Peyer's patch (tissue), 4 donors: Measurements from ENCODE around the gene PNPO.

Experiments used
- CTCF ChIP-seq, 6 experiments: fragments of 450-650 bp in 4 of 6; fragments of 200-600 bp in 2 of 6; sonication (generic) in 1 of 6; IDR thresholded peaks; one replicate each; pipeline ENCODE4 v1.5.1; 2017 to 2019; ENCODE audit warnings: antibody characterized with exemption in 6 of 6, mild to moderate bottlenecking in 3 of 6, moderate library complexity in 1 of 6
- POLR2A ChIP-seq, 2 donors: fragments of 450-650 bp; IDR thresholded peaks; one replicate each; pipeline ENCODE4 v1.5.1; 2017; ENCODE audit warnings: antibody characterized with exemption in 2 of 2, mild to moderate bottlenecking in 2 of 2, moderate library complexity in 2 of 2

DNA sequence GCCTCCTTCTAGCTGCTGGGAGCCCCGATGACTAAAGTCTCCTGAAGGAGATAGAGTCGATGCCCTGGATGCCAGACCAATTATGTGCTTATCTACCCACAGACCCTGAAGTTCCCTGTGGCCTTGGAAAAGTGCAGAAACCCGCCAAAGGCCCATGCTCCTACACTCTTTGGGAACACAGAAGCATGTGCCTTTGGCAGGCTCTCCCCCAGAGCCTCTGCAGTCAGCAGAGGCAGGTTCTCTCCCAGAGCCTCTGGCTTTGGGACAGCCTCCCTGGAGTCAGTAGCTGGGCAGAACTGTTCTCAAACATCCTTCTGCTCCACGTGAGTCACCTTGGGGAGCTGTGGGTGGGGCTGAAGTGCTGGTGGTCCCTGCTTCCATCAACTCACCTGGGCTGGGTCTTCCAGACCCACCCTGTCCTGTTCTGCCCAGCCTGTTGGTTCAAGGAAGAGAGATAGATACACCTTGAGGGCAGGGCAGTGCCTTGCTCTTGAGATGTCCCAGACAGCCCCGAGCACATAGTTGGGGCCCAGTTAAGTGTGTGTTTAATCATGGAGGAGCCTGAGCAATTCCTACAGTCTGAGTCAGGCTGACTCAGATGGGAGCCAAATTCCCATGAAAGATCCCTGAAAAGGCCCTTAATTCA, 26.4 kb downstream of the PNPO start:
- TF ChIP-seq CTCF (IDR thresholded peaks at IDR 0.05) (no peak), POLR2A (IDR thresholded peaks at IDR 0.05) (peak in 1 of 2 donors; percentile 47)
